Esophagus muscularis mucosa (tissue), 4 donors: ENCODE measurements around the gene S100A3. TPM values are rescaled to one million over a fixed set of nuclear protein-coding genes. Genes with fewer than 3 reads are reported as not detected.

ENCODE experiments used
- DNase-seq: peaks from one replicate; pipeline ENCODE4 v3.0.0-alpha.2; 2017; ENCODE audit errors: extremely low spot score
- H3K27ac ChIP-seq, 4 donors: fragments of 200-600 bp; sonication (generic); replicated peaks in 1 of 4; 1 replicate in 3 of 4; 2 replicates in 1 of 4; pipeline ENCODE4 v1.5.1; 2016 to 2019; ENCODE audit warnings: mild to moderate bottlenecking in 1 of 4
- H3K27me3 ChIP-seq, 4 donors: fragments of 200-600 bp; sonication (generic); one replicate each; pipeline versions ENCODE4 v1.5.1 to v1.6.0; 2016 to 2019
- H3K36me3 ChIP-seq, 4 donors: fragments of 200-600 bp; sonication (generic); one replicate each; pipeline ENCODE4 v1.5.1; 2016 to 2019
- H3K4me1 ChIP-seq, 4 donors: fragments of 200-600 bp; sonication (generic); one replicate each; pipeline ENCODE4 v1.5.1; 2016 to 2019
- H3K4me3 ChIP-seq, 4 donors: fragments of 200-600 bp; sonication (generic); 1 replicate in 2 of 4; 2 replicates in 2 of 4; pipeline ENCODE4 v1.5.1; 2016 to 2019; ENCODE audit warnings: mild to moderate bottlenecking in 4 of 4, moderate library complexity in 1 of 4
- H3K9me3 ChIP-seq, 4 donors: fragments of 200-600 bp; sonication (generic); 1 replicate in 3 of 4; 2 replicates in 1 of 4; pipeline ENCODE4 v1.5.1; 2016 to 2019
- CTCF ChIP-seq, 3 experiments: fragments of 200-600 bp in 2 of 3; fragments of 450-650 bp in 1 of 3; sonication (generic) in 2 of 3; IDR thresholded peaks; one replicate each; pipeline ENCODE4 v1.5.1; 2017 to 2019; ENCODE audit warnings: antibody characterized with exemption in 3 of 3, mild to moderate bottlenecking in 2 of 3, moderate library complexity in 1 of 3
- EP300 ChIP-seq: sonication (generic); formaldehyde crosslinking; IDR thresholded peaks from one replicate; pipeline ENCODE4 v1.6.1; 2017; ENCODE audit warnings: antibody characterized with exemption
- POLR2A ChIP-seq: fragments of 450-650 bp; IDR thresholded peaks from one replicate; pipeline ENCODE4 v1.6.1; 2017; ENCODE audit warnings: antibody characterized with exemption, moderate library complexity, mild to moderate bottlenecking, low read depth
- POLR2AphosphoS5 ChIP-seq, 2 donors: sonication (generic); formaldehyde crosslinking; IDR thresholded peaks; one replicate each; pipeline ENCODE4 v1.6.1; 2017; ENCODE audit warnings: antibody characterized with exemption in 2 of 2
- WGBS: methylation state at CpG from one replicate; pipeline ENCODE4 v1.1.5; 2018; 5-methylcytosine and 5-hydroxymethylcytosine counted together
- intact Hi-C: fragments of 100-400 bp; cut with DNase I; formaldehyde crosslinking; loops from one replicate; pipeline ENCODE4 v1.15.1; 2023
- total RNA-seq, 4 donors: library from RNA; depleted of rRNA; stranded (reverse); fragments of >200 nt; gene quantifications; one replicate each; pipeline versions ENCODE4 v1.1.0 to v1.2.1, GENCODE V29; 2016

Gene S100A3
- total RNA-seq, 4 donors from 2014 or later, result 2.1 to 4.2 (median 2.7) TPM; not detected in 1

- intact Hi-C loops, result loop anchor here (1.0 to 5.0 kb wide), 2 partner anchors 35 to 84 kb away; partner anchors contain the start of gene S100A14
- no peaks in the 10 kb centered on the region for H3K27me3 ChIP-seq
- no peak for DNase-seq
- H3K9me3 ChIP-seq, result no peaks in the 10 kb centered on the region
- H3K4me3 ChIP-seq, result peak overlapping the region; percentile 70 to 91 (median 85)
- H3K36me3 ChIP-seq, result peaks cover 0 to 7% (median 3%) of the 10 kb centered on the region in 4 donors
- 39% methylated on average over 8 of the region's 13 CpGs for WGBS
- TF ChIP-seq EP300, result no peak
- TF ChIP-seq POLR2AphosphoS5 (IDR thresholded peaks at IDR 0.05), result peak; percentile 34 to 55
- H3K27ac ChIP-seq, result peak overlapping the region; percentile 96 to 99 (median 97)
- H3K4me1 ChIP-seq, result peaks cover 34 to 49% (median 47%) of the 10 kb centered on the region in 4 donors
These were observed 15.3 kb downstream of the S100A3 start for GRCh38 chr1:153533689-153534201.

GRCh38 chr1:153532769-153533599 lies 16.1 kb downstream of the S100A3 start:
- Histone ChIP-seq H3K27me3 (no peaks in the 10 kb centered on the region), H3K36me3 (peaks cover 0 to 7% (median 3%) of the 10 kb centered on the region in 4 donors), H3K4me3 (peak overlapping the region; percentile 70 to 91 (median 85)), H3K27ac (peak overlapping the region; percentile 96 to 99 (median 97)), H3K4me1 (peaks cover 34 to 49% (median 47%) of the 10 kb centered on the region in 4 donors), H3K9me3 (no peaks in the 10 kb centered on the region)
- TF ChIP-seq EP300 (no peak), CTCF (IDR thresholded peaks at IDR 0.05) (peak; percentile 93 to 97 (median 95)), POLR2AphosphoS5 (IDR thresholded peaks at IDR 0.05) (peak; percentile 27 to 85)
- DNase-seq, result peak; percentile 96
- intact Hi-C loops, result loop anchor here (1.0 to 5.0 kb wide), 2 partner anchors 35 to 84 kb away; partner anchors contain the start of gene S100A14
- 29% methylated on average over 26 of the region's 34 CpGs for WGBS

- Histone ChIP-seq H3K9me3 (no peaks in the 10 kb centered on the region), H3K4me1 (peaks cover 34 to 49% (median 47%) of the 10 kb centered on the region in 4 donors), H3K27ac (peak overlapping the region; percentile 96 to 99 (median 97)), H3K27me3 (no peaks in the 10 kb centered on the region), H3K36me3 (peaks cover 0 to 7% (median 3%) of the 10 kb centered on the region in 4 donors), H3K4me3 (no peak overlapping the region)
- WGBS, result 76% methylated on average over 2 of the region's 2 CpGs
- DNase-seq, result no peak
- no peak for TF ChIP-seq POLR2A
- no peak for TF ChIP-seq CTCF (IDR thresholded peaks at IDR 0.05)
- TF ChIP-seq EP300, result no peak
- no peak for TF ChIP-seq POLR2AphosphoS5 (IDR thresholded peaks at IDR 0.05)
- intact Hi-C loops, result loop anchor here (5.0 kb wide), 1 partner anchor 85 kb away; the partner anchor contains the start of gene S100A14
These were observed 16.9 kb downstream of the S100A3 start for GRCh38 chr1:153532181-153532580.

GRCh38 chr1:153531638-153532037 lies 17.4 kb downstream of the S100A3 start:
- H3K27ac ChIP-seq, result peak overlapping the region in 2 of 4 donors; percentile 96 to 99
- intact Hi-C loops, result loop anchor here (2.0 to 5.0 kb wide), 2 partner anchors 19 to 86 kb away; partner anchors contain the start of gene S100A14
- no peaks in the 10 kb centered on the region for H3K27me3 ChIP-seq
- H3K36me3 ChIP-seq, result peaks cover 0 to 7% (median 3%) of the 10 kb centered on the region in 4 donors
- DNase-seq, result no peak
- TF ChIP-seq POLR2A (no peak), EP300 (no peak), CTCF (IDR thresholded peaks at IDR 0.05) (no peak), POLR2AphosphoS5 (IDR thresholded peaks at IDR 0.05) (no peak)
- WGBS, result 94% methylated on average over 3 of the region's 3 CpGs
- no peak overlapping the region for H3K4me3 ChIP-seq
- no peaks in the 10 kb centered on the region for H3K9me3 ChIP-seq
- H3K4me1 ChIP-seq, result peaks cover 31 to 46% (median 43%) of the 10 kb centered on the region in 4 donors

- intact Hi-C loops, result no loop called here
- 77% methylated on average over 5 of the region's 5 CpGs for WGBS
- H3K27me3 ChIP-seq, result no peaks in the 10 kb centered on the region
- no peak overlapping the region for H3K27ac ChIP-seq
- H3K36me3 ChIP-seq, result no peaks in the 10 kb centered on the region
- TF ChIP-seq CTCF (IDR thresholded peaks at IDR 0.05) (no peak), POLR2AphosphoS5 (IDR thresholded peaks at IDR 0.05) (no peak), POLR2A (no peak), EP300 (no peak)
- DNase-seq, result no peak
- H3K4me3 ChIP-seq, result no peak overlapping the region
- H3K4me1 ChIP-seq, result peaks cover 13 to 27% (median 17%) of the 10 kb centered on the region in 4 donors
- no peaks in the 10 kb centered on the region for H3K9me3 ChIP-seq
These were observed 21.4 kb downstream of the S100A3 start for GRCh38 chr1:153527683-153528040.
